IMR-90 (cell line): ENCODE measurements around the gene FNDC1.

Experiments used
- CEBPB ChIP-seq: IDR thresholded peaks from 2 replicates; pipeline ENCODE4 v1.6.1; 2012; ENCODE audit warnings: low read depth, low read length, improper control_type of control experiment
- NFE2L2 ChIP-seq: fragments of 150-350 bp; IDR thresholded peaks from 2 replicates; pipeline ENCODE4 v1.6.1; 2016; ENCODE audit warnings: low read depth, mild to moderate bottlenecking, low read length
- POLR2A ChIP-seq: IDR thresholded peaks from 2 replicates; pipeline ENCODE4 v1.6.1; 2012; ENCODE audit warnings: mild to moderate bottlenecking, low read depth, low read length
- RCOR1 ChIP-seq: IDR thresholded peaks from 2 replicates; pipeline ENCODE4 v1.6.1; 2012; ENCODE audit warnings: mild to moderate bottlenecking, low read length, improper control_type of control experiment; ENCODE audit not compliant: insufficient replicate concordance
- RFX5 ChIP-seq: IDR thresholded peaks from 2 replicates; pipeline ENCODE4 v1.8.0; 2012; ENCODE audit warnings: low read depth, mild to moderate bottlenecking, low read length, moderate library complexity
- TF ChIP-seq, protein P1 (sequence below): conservative IDR thresholded peaks from 2 replicates; pipeline ENCODE4 v1.5.1; 2012; ENCODE audit warnings: mild to moderate bottlenecking, low read depth, low read length, improper control_type of control experiment
- TF ChIP-seq, protein P2 (sequence below): fragments of 150-350 bp; IDR thresholded peaks from 2 replicates; pipeline ENCODE4 v1.6.1; 2017; ENCODE audit warnings: mild to moderate bottlenecking, antibody characterized with exemption, low read length, low read depth

DNA sequence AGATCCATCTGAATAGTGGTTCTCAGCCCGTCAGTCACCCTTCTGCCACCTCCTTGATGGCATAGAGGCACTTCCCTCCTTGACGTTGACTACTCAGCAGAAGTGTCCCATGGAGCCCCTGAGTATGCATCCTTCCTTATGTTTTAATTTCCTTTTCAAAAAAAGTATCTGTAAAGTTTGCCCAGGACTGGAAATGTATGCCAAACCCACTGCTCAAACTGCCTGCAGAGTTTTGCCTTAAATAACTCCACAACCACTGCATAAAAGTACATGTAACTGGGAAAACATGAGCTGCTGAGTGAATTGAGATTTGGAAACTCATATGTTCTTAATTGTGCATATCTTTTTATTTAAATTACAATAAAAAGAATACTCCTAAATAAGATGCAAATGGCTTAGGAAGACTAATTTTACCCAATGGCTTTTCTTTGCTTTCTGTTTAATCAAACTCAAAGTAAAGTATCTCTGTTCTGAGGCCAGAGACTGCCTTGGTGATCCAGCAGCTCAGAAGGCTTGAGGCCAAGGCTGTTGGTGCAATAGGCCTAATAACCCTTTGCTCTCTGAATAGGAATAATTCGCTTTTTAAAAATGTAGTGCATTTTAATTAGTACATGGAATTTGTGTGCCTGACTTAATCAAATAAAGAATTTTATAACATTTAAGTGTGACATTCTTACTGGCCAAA, 90.4 kb downstream of the FNDC1 start:
- TF ChIP-seq, protein P1, sequence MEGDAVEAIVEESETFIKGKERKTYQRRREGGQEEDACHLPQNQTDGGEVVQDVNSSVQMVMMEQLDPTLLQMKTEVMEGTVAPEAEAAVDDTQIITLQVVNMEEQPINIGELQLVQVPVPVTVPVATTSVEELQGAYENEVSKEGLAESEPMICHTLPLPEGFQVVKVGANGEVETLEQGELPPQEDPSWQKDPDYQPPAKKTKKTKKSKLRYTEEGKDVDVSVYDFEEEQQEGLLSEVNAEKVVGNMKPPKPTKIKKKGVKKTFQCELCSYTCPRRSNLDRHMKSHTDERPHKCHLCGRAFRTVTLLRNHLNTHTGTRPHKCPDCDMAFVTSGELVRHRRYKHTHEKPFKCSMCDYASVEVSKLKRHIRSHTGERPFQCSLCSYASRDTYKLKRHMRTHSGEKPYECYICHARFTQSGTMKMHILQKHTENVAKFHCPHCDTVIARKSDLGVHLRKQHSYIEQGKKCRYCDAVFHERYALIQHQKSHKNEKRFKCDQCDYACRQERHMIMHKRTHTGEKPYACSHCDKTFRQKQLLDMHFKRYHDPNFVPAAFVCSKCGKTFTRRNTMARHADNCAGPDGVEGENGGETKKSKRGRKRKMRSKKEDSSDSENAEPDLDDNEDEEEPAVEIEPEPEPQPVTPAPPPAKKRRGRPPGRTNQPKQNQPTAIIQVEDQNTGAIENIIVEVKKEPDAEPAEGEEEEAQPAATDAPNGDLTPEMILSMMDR = no peak
- TF ChIP-seq POLR2A (no peak), RFX5 (no peak), CEBPB (no peak), NFE2L2 (no peak), RCOR1 (no peak)
- TF ChIP-seq, protein P2, sequence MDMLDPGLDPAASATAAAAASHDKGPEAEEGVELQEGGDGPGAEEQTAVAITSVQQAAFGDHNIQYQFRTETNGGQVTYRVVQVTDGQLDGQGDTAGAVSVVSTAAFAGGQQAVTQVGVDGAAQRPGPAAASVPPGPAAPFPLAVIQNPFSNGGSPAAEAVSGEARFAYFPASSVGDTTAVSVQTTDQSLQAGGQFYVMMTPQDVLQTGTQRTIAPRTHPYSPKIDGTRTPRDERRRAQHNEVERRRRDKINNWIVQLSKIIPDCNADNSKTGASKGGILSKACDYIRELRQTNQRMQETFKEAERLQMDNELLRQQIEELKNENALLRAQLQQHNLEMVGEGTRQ = no peak
